ENCODE data around the gene CHAT.
"Not testable (repeated sequence)": the region's sequence is repeated elsewhere in the genome, so short reads cannot be mapped to it uniquely, and the experiment has no call there.

Gene CHAT

GRCh38 chr10:49654036-49654693 lies 40.3 kb downstream of the CHAT start:
- no peak for DNase-seq

- no peak for DNase-seq
Measured at GRCh38 chr10:49655099-49655498, 41.3 kb downstream of the CHAT start.

- DNase-seq: no peak
Measured at GRCh38 chr10:49656845-49657493, 43.1 kb downstream of the CHAT start.

- DNase-seq: no peak
Measured at GRCh38 chr10:49657606-49658005, 43.8 kb downstream of the CHAT start.

- DNase-seq: no peak
Measured at GRCh38 chr10:49661140-49661856, 47.5 kb downstream of the CHAT start.

- no peak for DNase-seq
Measured at GRCh38 chr10:49662169-49662830, 48.5 kb downstream of the CHAT start.

GRCh38 chr10:49663596-49663995 lies 49.8 kb downstream of the CHAT start:
- no peak for DNase-seq

- no peak for DNase-seq
Measured at GRCh38 chr10:49664006-49664841, 50.4 kb downstream of the CHAT start.

GRCh38 chr10:49664842-49665355 lies 51.1 kb downstream of the CHAT start:
- DNase-seq: no peak

- no peak for DNase-seq
Measured at GRCh38 chr10:49666054-49666615, 52.3 kb downstream of the CHAT start.

GRCh38 chr10:49666685-49667084 lies 52.8 kb downstream of the CHAT start:
- no peak for DNase-seq

GRCh38 chr10:49667991-49668390 lies 54.2 kb downstream of the CHAT start:
- no peak for DNase-seq

- no peak for DNase-seq
Measured at GRCh38 chr10:49668684-49669083, 54.8 kb downstream of the CHAT start.

GRCh38 chr10:49678827-49679479 lies 65.1 kb downstream of the CHAT start:
- DNase-seq: no peak

- DNase-seq: no peak
Measured at GRCh38 chr10:49679480-49679893, 65.7 kb downstream of the CHAT start, which contains the start of gene C10orf53. Gene C10orf53 (plus strand): TSS chr10:49679651. CDS start chr10:49679698, 47 bp downstream.

- not testable (repeated sequence) for DNase-seq
Measured at GRCh38 chr10:49682449-49682848, 68.6 kb downstream of the CHAT start.

- DNase-seq: no peak
Measured at GRCh38 chr10:49682879-49683278, 69.0 kb downstream of the CHAT start.

GRCh38 chr10:49686651-49687050 lies 72.8 kb downstream of the CHAT start:
- DNase-seq: no peak

- no peak for DNase-seq
Measured at GRCh38 chr10:49688261-49688846, 74.5 kb downstream of the CHAT start.

GRCh38 chr10:49688920-49689319 lies 75.1 kb downstream of the CHAT start:
- DNase-seq: no peak

All from GOT3 (cell line).